GM18517 (cell line): ENCODE data around the gene SLC6A17.

ENCODE experiments used
- ATAC-seq: cut with Tn5 transposase; IDR thresholded peaks from one replicate; pipeline ENCODE4 v1.9.1; 2021; ENCODE audit warnings: mild to moderate bottlenecking, moderate library complexity; ENCODE audit not compliant: unreplicated experiment

The SLC6A17 gene

DNA sequence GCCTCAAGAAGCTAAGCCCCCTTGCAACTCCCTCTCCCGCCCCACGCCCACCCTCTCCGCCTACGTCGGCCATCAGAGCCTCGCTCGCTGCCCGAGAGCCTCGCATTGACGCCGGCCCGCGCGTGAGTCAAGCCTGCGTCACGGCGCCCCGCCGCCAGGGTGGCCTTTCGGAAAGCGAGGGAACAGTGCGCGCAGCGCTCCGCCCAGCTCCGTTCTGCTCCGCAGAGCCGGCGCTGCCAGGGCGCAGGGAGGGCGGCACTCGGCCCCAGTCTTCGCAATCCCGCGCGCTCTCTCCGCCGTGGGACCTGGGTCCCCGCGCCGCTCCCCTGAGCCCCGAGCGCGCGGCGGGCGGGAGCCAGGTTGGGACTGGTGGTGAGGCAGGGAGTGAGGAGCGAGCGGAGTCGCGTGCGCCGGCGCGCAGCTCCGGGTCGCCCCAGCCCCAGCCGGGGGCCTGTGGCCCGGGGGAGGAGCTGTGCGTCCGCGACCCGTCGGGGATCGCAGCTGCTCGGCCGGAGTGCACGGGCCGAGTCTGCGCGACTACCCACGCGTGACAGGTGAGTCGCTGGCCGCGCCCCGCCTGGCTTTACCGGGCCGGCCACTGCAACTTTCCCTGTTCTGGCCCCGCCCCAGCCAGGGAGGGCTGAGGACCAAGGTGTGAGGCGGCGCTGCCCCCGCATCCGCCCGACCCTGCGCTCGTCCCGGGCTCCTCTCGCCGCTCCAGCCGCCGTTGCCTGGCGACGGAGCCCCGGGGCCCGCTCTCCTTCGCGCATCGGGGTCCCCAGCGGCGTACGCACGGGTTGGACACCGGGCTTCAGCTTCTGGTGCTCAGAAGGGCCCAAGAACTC is at the start of gene SLC6A17:
SLC6A17 (plus strand) TSS at position 165 of the 845 bp plus-strand sequence. CDS start 16,436 bp downstream, outside the sequence.
- no peak for ATAC-seq

DNA sequence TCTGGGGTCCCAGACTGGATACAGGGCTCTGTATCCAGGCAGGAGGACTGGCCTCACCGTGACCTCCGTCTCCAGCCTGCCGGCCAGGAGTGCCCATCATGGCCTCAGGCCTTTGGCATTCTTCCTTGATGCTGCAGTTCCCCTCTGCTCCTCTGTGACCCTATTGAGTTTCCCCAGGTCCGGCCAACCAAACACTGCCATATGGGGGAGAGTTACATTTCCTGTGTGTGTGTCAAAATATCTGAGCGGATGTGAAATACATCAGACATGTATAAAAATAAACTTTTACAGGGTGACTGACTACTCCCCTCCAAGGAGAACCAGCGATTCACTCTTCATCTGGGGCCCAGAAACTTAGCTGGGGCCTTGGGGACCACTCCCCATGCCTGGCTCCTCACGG is 48.2 kb upstream of the SLC6A17 start:
- ATAC-seq, result no peak

DNA sequence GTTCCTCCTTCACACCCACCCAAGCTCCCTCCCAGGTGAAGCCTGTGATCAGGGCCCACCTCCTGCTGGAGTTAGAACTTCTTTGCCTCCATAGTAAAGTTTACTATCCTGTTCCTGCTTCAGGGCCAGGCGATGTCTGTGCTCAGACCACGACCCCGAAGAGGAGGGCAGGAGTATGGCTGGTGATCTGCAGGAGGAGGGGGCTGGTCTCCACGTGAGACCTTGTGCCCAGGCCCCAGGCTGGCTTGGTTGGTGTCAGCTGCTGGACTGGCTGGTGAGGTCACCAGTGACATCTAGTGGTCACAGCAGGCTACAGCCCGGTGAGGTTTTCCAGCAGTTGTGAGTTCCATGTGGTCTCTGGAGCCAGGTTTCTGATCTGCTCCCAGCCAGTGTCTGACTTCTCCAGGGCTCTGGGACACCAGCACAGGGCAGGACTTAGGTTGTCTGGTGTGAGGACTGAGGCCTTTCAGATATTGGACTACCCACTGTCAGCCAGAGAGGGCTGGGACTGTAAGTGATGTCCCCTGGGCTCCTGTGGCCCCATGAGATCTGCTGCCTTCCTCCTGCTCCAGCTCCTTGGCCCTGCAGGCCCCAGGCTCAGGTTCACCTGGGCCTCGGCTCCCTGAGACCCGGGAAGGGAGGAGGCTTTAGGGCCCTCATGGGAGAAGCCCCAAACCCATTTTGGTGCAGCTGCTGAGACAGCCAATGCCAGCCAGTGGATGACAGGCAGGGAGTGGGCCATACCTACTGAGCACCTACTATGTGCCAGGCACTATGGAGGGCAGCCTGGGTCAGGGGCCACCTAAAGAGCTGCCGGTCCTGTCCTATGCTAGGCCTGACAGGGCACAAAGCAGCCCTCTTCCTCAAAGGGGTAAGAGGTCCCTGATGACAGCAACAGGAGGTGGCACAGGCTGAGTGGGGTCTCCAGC is 44.0 kb upstream of the SLC6A17 start:
- no peak for ATAC-seq

GRCh38 chr1:110107867-110108469 is 42.3 kb upstream of the SLC6A17 start:
- ATAC-seq, result no peak

DNA sequence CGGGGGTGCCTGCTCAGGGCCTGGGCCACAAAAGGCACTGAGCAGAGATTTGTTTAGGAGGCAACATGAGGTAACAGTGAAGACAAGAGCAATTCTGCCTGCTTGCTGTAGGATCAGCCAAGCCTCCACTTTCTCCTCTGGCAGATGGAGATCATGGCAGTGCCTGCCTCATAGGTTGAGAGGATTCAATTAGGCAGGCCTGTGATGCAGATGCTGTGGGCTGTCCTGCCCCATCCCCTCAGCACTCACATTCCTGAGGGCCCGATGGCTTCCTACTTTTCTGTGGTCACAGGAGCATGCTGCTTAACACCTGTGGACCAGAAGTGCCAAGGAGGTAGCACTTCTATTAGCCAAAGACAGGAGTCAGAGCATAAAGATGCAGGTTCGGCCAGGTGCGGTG is 39.2 kb upstream of the SLC6A17 start:
- no peak for ATAC-seq

DNA sequence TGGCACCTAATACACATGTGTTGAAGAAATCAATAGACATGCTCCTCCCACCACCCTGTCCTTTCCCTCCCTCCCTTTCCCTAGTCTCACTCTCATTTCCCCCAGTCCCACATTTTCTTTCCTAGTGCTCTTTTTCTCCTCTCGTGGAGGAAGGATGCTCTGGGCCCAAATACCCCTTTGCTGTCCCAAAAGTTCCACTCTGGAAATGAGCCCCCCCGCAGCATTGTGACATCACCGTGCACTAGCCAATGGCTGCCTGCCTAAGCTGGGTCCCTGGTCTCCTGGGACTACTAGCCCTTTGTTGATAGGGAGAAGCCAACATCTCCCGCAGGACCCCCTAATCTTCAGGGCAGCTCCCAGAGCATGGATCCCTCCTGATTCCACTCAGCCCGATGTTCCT is 38.2 kb upstream of the SLC6A17 start, which contains the start of gene UBL4B:
UBL4B (plus strand) TSS at position 301 of the 400 bp plus-strand sequence; CDS start at position 393, 92 bp downstream.
- no peak for ATAC-seq

- no peak for ATAC-seq
Observed at GRCh38 chr1:110112656-110113055, 37.6 kb upstream of the SLC6A17 start.

- no peak for ATAC-seq
Observed at GRCh38 chr1:110113551-110113950, 36.7 kb upstream of the SLC6A17 start.

- no peak for ATAC-seq
Observed at GRCh38 chr1:110114173-110114572, 36.1 kb upstream of the SLC6A17 start.

DNA sequence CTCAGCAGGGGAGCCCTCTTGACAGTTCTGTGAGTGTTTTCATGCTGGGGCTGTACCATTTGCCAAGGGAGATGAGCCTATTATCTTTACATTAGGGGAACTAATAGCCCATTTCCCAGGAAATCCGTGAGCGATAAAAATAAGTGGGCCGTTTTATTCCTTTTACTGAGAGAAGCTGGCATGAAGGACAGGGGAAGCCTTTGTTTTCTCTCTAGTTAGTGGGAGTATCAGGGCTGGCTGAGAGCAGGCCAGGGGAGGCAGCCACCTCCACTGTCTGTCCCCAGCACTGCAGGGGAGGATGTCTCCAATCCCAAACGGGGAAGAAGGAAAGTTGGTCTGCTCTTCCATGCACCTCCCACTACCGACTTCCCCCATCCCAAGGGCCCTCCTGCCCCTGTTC is 35.5 kb upstream of the SLC6A17 start:
- no peak for ATAC-seq

- no peak for ATAC-seq
Observed at GRCh38 chr1:110118636-110119396, 31.5 kb upstream of the SLC6A17 start.

- ATAC-seq, result no peak
Observed at GRCh38 chr1:110119843-110120242, 30.5 kb upstream of the SLC6A17 start.

DNA sequence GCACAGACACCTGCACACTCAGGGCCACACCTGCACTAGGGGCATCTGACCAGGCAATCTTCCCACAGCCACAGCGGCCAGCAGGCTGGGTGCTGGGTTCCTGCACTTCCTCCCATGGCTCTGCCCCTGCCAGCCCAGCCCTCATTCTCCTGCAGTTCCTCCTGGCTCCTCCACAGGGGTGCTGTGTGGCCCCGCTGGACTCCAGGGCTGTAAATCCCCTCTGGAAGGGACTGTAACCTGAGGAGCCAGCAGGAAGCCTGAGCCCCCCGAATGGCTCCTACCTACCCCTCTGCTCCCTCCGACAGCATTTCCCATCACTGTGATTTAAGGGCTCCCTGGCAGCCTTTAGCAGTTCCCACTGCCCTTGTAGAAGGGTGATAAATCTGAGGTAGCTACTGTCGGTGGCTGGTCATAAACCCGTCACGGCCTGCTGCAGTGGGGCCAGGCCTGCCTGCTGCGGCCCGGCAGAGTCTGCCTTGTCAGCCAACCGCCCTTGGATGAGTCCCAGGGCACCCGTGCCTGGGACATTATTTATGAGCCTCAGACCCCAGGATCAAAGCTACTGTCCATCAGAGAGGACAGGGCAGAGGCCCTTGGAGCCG is 29.2 kb upstream of the SLC6A17 start:
- no peak for ATAC-seq

GRCh38 chr1:110123224-110123623 is 27.1 kb upstream of the SLC6A17 start:
- no peak for ATAC-seq

- ATAC-seq, result no peak
Observed at GRCh38 chr1:110125810-110126209, 24.5 kb upstream of the SLC6A17 start.

- ATAC-seq, result no peak
Observed at GRCh38 chr1:110130113-110130591, 20.1 kb upstream of the SLC6A17 start.

GRCh38 chr1:110130989-110131388 is 19.3 kb upstream of the SLC6A17 start:
- no peak for ATAC-seq

- ATAC-seq, result no peak
Observed at GRCh38 chr1:110132682-110133081, 17.6 kb upstream of the SLC6A17 start.

DNA sequence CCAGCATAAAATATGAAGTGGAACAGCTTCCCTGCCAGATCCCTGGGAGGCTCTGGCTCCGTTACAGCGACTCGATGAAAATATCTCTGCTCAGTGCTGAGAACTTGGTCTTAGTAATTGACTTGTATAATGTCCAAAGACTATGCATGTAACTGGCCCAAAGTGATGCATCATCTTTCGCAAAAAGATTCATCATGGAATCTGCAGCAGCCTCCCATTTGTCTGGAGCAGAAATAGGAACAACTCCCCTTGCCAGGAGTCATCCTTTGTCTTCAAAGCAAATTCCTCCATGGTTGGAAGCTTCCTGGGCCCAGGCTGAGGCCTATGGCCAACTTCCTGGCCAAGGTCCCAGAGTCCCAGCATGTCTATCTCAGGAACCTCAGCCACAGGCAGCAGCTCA is 16.9 kb upstream of the SLC6A17 start:
- no peak for ATAC-seq

- no peak for ATAC-seq
Observed at GRCh38 chr1:110134050-110134595, 16.2 kb upstream of the SLC6A17 start.
